OCI-LY3 (cell line): ENCODE data around the gene INPP5A.

ENCODE experiments used
- EZH2phosphoT487 ChIP-seq: fragments of 200-600 bp; shearing (Covaris generic); IDR thresholded peaks from 2 replicates; pipeline ENCODE4 v1.6.1; 2018; ENCODE audit warnings: antibody characterized with exemption, mixed run types, low read depth
- TF ChIP-seq, protein P1 (sequence below): fragments of 200-600, 300-600 bp; sonication (generic); IDR thresholded peaks from 2 replicates; pipeline ENCODE4 v1.5.1; 2014; ENCODE audit warnings: antibody characterized with exemption, low read length, low read depth

DNA sequence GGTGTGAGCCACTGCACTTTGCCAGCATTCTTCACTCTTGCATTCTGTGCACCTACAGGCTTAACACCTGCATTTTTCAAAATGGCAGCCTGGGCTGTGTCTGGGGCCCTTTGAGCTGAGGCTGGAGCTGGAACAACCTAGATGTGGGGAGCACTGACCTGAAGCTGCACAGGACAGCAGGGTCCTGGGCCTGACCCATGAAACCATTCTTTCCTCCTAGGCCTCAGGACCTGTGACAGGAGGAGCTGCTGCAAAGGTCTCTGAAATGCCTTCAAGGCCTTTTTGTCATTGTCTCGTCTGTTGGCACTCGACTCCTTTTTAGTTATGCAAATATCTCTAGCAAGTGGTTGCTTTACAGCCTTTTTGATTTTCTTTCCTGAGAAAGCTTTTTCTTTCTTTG is 82.3 kb downstream of the INPP5A start:
- TF ChIP-seq, protein P1, sequence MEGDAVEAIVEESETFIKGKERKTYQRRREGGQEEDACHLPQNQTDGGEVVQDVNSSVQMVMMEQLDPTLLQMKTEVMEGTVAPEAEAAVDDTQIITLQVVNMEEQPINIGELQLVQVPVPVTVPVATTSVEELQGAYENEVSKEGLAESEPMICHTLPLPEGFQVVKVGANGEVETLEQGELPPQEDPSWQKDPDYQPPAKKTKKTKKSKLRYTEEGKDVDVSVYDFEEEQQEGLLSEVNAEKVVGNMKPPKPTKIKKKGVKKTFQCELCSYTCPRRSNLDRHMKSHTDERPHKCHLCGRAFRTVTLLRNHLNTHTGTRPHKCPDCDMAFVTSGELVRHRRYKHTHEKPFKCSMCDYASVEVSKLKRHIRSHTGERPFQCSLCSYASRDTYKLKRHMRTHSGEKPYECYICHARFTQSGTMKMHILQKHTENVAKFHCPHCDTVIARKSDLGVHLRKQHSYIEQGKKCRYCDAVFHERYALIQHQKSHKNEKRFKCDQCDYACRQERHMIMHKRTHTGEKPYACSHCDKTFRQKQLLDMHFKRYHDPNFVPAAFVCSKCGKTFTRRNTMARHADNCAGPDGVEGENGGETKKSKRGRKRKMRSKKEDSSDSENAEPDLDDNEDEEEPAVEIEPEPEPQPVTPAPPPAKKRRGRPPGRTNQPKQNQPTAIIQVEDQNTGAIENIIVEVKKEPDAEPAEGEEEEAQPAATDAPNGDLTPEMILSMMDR: no peak
- no peak for TF ChIP-seq EZH2phosphoT487
